Memory B cell (primary cell): Measurements from ENCODE around the gene CREB5.

Experiments
- ATAC-seq: fragments of 150-1000 bp; cut with Tn5 transposase; 2 replicates; pipeline ENCODE4 v1.10.0; 2021; ENCODE audit warnings: low read depth, mild to moderate bottlenecking, moderate library complexity
- DNase-seq, 2 donors: peaks; one replicate each; pipeline ENCODE4 v3.0.0; 2022; ENCODE audit warnings: low spot score in 2 of 2
- H3K27ac Mint-ChIP-seq: one replicate; pipeline ENCODE4 v1.8.0; 2022; ENCODE audit warnings: mild to moderate bottlenecking, moderate library complexity, mixed read lengths
- H3K27me3 Mint-ChIP-seq: one replicate; pipeline ENCODE4 v1.8.0; 2022; ENCODE audit warnings: mixed read lengths
- H3K36me3 Mint-ChIP-seq: one replicate; pipeline ENCODE4 v1.8.0; 2022; ENCODE audit warnings: mild to moderate bottlenecking, mixed read lengths
- H3K4me1 Mint-ChIP-seq: one replicate; pipeline ENCODE4 v1.8.0; 2022; ENCODE audit warnings: mixed read lengths
- H3K4me3 Mint-ChIP-seq: one replicate; pipeline ENCODE4 v1.8.0; 2022; ENCODE audit warnings: mild to moderate bottlenecking, moderate library complexity, mixed read lengths
- H3K9me3 Mint-ChIP-seq: one replicate; pipeline ENCODE4 v1.8.0; 2022; ENCODE audit warnings: mixed read lengths

CREB5 gene

DNA sequence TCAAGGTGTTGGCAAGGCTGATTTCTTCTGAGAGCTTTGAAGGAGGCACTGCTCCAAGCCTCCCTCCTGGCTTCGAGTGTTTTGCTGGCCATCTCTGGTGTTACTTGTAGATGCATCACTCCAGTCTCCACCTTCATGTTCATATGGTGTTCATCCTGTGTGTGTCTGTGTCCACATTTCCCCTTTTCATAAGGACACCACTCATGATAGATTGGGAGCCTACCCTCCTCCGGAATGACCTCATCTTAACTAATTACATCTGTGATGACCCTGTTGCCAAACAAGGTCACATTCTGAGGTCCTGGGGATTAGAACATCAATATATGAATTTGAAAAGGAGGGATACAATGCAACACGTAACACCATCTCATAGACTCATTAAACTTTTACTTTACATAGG lies 119.0 kb downstream of the CREB5 start:
- H3K27ac Mint-ChIP-seq, result no peak overlapping the region
- ATAC-seq, result no peak
- H3K9me3 Mint-ChIP-seq, result no peaks in the 10 kb centered on the region
- H3K36me3 Mint-ChIP-seq, result no peaks in the 10 kb centered on the region
- no peak for DNase-seq
- H3K4me1 Mint-ChIP-seq, result peaks cover 13% of the 10 kb centered on the region
- H3K4me3 Mint-ChIP-seq, result no peak overlapping the region
- peaks cover 2% of the 10 kb centered on the region for H3K27me3 Mint-ChIP-seq

DNA sequence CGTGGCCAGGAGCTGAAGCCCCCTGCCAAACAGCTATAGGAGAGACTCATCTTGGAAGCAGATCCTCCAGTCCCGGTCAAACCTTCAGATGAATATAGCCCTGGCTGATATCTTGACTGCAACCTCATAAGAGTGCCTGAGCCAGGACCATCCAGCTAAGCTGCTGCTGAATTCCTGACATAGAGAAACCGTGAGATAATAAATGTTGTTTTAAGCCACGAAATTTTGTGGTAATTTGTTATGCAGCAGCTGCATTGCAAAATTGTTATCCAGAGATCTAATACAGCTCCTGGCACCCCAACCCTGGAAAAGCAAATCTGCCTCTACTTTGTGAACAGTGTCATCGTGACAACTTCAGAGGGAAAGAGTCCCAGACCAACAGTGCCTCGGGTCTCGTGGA lies 119.9 kb downstream of the CREB5 start:
- Mint-ChIP-seq H3K9me3 (no peaks in the 10 kb centered on the region), H3K36me3 (no peaks in the 10 kb centered on the region), H3K27ac (no peak overlapping the region), H3K4me3 (no peak overlapping the region), H3K4me1 (peaks cover 13% of the 10 kb centered on the region), H3K27me3 (peaks cover 2% of the 10 kb centered on the region)
- no peak for ATAC-seq
- DNase-seq, result no peak

DNA sequence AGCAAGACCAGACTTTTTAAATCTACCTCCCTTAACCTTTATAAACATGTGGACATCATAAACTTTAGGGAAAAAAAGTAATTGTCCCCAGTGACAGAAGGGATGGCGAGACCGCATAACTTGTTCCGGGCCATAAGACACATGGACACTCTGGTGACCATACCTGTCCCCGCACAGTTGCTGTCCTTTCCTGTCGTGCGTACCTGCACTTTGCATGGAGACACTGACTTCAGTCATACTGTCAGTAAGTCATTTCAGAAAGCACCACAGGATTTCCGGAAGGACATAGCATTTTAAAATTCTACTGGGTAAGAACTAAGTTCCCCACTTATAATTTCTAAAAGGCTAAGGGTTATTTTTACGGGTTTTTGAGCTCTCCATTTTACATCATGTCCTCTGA lies 120.9 kb downstream of the CREB5 start:
- peak; percentile 27 for ATAC-seq
- Mint-ChIP-seq H3K4me3 (peak overlapping the region; percentile 39), H3K36me3 (no peaks in the 10 kb centered on the region)

DNA sequence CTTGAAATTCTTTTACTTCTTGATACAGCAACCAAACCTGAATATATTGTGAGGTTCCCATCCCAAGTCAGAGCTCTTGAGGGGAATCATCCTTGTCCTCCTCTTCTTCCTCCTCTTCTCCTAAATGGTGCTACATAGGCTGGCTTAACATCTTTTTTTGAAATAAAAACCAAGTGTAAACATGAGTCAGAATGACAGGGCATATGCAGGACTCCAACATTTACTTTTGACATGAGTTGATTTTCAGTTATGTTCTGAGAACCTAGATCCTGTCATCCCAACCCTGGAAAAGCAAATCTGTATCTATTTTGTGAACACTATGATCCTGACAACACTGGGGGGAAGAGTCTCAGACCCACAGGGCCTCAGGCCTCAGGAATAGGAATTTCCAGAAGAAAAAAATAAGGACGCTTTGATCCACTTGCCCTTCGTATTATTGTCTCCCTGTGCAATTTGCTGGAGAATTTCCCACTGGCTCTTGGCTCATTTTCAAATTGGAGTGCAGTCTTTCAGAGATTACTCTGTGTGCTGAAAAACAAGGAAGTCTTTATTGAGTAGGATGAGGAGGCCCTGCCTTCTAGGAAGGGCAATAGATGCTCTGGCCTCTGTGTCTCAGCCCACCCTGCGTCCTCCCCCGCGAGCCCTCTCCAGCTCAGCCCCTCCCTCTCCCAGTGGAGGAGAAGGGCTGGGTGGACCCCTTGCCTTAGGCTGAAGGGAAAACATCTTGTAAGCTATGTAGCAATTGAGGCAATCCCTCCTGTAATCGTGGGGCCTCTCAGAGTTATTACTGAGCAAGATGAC lies 121.6 kb downstream of the CREB5 start:
- no peak for ATAC-seq
- Mint-ChIP-seq H3K27ac (no peak overlapping the region), H3K36me3 (no peaks in the 10 kb centered on the region), H3K9me3 (no peaks in the 10 kb centered on the region), H3K27me3 (peaks cover 4% of the 10 kb centered on the region), H3K4me3 (no peak overlapping the region), H3K4me1 (peaks cover 13% of the 10 kb centered on the region)
- no peak for DNase-seq

More for the DNA sequence above, 120.9 kb downstream of the CREB5 start:
- no peak for DNase-seq
- H3K27ac Mint-ChIP-seq, result no peak overlapping the region
- H3K9me3 Mint-ChIP-seq, result no peaks in the 10 kb centered on the region
- peaks cover 13% of the 10 kb centered on the region for H3K4me1 Mint-ChIP-seq
- peaks cover 4% of the 10 kb centered on the region for H3K27me3 Mint-ChIP-seq

DNA sequence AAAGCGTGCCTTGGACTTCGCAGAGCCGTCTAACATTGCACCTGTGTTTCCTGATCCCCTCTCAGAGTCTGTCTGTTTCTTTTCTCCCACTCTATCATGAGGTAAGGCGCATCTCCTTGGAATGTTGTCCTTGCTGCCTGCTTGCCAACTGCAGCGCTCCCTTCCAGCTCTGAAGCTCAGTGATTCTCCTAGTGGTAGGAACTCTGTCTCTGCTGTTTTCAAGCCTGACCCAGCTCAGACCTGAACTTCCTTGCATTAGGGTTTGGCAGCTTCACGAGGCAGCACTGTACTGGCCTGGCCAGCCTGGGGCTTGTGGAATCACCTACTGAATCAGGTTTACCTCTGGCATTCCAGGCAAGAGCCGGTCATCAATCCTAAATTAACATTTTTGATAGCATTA lies 123.9 kb downstream of the CREB5 start:
- H3K4me1 Mint-ChIP-seq, result peaks cover 13% of the 10 kb centered on the region
- ATAC-seq (no peak), DNase-seq (no peak)
- no peaks in the 10 kb centered on the region for H3K9me3 Mint-ChIP-seq
- peaks cover 6% of the 10 kb centered on the region for H3K27me3 Mint-ChIP-seq
- H3K4me3 Mint-ChIP-seq, result no peak overlapping the region
- H3K27ac Mint-ChIP-seq, result no peak overlapping the region
- H3K36me3 Mint-ChIP-seq, result no peaks in the 10 kb centered on the region

DNA sequence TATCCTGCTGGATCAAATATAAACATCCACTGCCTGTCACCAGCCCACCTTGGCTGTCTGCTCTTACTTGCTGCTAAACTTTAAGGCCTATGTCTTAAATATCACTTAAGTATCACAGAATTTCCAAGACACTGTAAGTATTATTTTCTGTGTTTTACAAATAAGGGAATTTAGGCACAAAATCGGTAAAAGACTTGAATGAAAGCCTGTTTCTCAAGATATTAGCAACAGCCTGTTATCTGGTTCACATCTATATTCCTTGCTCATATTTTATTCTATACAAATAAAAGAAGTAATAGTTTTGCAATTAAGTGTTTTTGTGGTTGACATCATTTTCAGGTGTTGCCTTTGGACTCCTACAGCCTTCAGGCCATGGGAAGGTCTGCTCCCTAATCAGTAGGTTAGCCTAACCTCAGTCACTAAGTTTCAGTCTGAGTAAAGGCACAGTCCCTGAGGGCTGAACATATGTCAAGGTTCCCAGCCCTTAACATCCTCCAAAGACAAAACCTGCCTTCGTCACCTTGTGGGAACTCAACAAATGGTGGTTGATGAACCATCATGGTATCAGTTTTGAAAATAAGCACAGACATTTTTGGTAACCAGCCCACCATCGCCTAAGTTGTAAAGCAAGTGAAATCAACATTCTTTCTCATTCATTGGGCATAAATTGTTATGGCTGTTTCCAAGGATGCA lies 127.1 kb downstream of the CREB5 start:
- no peaks in the 10 kb centered on the region for H3K9me3 Mint-ChIP-seq
- H3K4me1 Mint-ChIP-seq, result peaks cover 3% of the 10 kb centered on the region
- no peak for ATAC-seq
- no peaks in the 10 kb centered on the region for H3K36me3 Mint-ChIP-seq
- peaks cover 10% of the 10 kb centered on the region for H3K27me3 Mint-ChIP-seq
- H3K27ac Mint-ChIP-seq, result no peak overlapping the region
- H3K4me3 Mint-ChIP-seq, result no peak overlapping the region
- no peak for DNase-seq

DNA sequence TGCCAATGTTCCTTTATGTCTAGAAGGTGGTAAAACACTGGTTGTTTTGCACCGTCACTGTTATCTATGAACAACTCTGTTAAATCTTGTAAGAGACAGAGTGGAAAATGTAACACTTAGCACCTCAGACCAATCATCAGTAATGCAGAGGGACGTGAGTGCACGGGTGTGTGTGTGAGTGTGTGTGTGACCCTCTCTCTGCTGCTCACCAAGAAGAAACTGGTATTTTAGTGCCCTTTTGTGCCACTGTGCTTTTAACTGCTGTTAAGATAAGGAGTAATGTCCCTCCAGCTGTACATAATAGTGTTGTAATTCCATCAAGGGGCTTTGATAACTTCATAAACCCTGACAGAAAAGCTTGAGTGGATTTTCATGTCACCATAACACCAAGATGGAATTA lies 130.1 kb downstream of the CREB5 start:
- Mint-ChIP-seq H3K9me3 (peaks cover 6% of the 10 kb centered on the region), H3K4me1 (no peaks in the 10 kb centered on the region)

DNA sequence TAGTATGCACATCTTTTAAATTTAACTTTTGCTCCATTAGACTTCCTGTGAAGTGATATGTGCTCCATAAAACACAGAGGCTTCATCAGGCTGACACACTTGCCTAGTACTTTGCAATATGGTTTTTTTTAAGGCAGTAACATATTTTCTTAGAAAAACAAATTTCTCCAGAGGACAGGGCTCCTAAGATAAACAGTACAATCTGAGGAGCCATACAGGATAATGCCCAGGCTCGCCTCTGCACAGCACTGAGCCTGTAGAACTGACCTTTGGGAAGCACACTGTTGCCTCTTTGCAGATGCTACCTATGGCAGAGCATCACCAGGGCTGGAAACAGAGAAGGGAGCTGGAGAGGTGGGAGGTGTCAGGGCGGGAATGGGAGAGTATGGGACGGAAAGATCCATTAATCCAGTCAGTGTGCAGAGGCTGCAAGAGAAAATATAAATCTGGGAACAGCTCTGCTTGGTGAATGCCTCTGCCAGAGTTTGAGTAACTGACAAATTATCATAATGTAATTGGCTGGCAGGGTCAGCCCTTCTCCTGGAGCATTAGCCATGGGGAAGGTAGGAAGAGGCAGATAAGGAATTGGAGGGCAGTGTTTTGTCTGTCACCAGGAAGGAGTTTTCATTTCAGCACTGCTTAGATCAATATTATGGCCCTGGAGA lies 132.3 kb downstream of the CREB5 start:
- peaks cover 15% of the 10 kb centered on the region for H3K27me3 Mint-ChIP-seq
- H3K4me1 Mint-ChIP-seq, result no peaks in the 10 kb centered on the region
- H3K4me3 Mint-ChIP-seq, result no peak overlapping the region
- ATAC-seq (no peak), DNase-seq (no peak)
- H3K9me3 Mint-ChIP-seq, result peaks cover 8% of the 10 kb centered on the region
- no peaks in the 10 kb centered on the region for H3K36me3 Mint-ChIP-seq
- H3K27ac Mint-ChIP-seq, result no peak overlapping the region

More for the DNA sequence above, 130.1 kb downstream of the CREB5 start:
- DNase-seq (no peak), ATAC-seq (no peak)
- H3K4me3 Mint-ChIP-seq, result no peak overlapping the region
- no peaks in the 10 kb centered on the region for H3K36me3 Mint-ChIP-seq
- peaks cover 11% of the 10 kb centered on the region for H3K27me3 Mint-ChIP-seq
- H3K27ac Mint-ChIP-seq, result no peak overlapping the region

DNA sequence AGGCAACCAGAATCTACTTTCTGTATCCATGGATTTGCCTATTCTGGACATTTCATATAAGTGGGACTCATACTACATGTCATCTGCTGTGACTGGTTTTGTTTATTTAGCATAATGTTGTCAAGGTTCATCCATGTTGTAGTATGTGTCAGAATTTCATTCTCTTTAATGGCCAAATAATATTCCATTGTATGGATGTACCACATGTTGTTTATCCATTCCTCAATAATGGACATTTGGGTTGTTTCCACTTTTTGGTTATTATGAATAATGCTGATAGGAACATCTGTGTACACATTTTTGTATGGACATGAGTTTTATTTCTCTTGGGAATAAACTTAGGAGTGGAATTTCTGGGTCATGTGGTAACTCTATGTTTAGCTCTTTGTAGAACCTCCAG lies 133.7 kb downstream of the CREB5 start:
- ATAC-seq (no peak), DNase-seq (no peak)
- H3K4me1 Mint-ChIP-seq, result no peaks in the 10 kb centered on the region
- peaks cover 8% of the 10 kb centered on the region for H3K9me3 Mint-ChIP-seq
- peaks cover 1% of the 10 kb centered on the region for H3K36me3 Mint-ChIP-seq
- no peak overlapping the region for H3K27ac Mint-ChIP-seq
- peaks cover 17% of the 10 kb centered on the region for H3K27me3 Mint-ChIP-seq
- H3K4me3 Mint-ChIP-seq, result no peak overlapping the region

DNA sequence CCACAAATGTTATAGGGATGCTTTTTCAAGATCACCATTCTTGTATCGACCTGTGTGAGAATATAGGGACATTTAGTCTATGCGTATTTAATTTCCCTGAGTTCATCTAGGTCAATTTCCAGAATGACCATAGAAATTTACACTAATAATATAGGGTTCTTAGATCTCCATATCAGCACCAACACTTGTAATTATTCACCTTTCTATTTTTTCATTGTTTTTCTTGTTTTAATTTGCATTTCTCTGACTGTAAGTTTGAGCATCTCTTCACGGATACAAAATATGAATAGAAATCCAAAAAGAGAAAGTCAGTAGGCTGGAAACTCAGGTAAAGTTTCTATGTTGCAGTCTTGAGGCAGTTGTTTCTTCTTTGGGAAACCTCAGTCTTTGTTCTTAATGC lies 134.8 kb downstream of the CREB5 start:
- Mint-ChIP-seq H3K4me3 (no peak overlapping the region), H3K9me3 (peaks cover 8% of the 10 kb centered on the region), H3K27ac (no peak overlapping the region), H3K27me3 (peaks cover 17% of the 10 kb centered on the region), H3K36me3 (peaks cover 1% of the 10 kb centered on the region), H3K4me1 (no peaks in the 10 kb centered on the region)
- DNase-seq, result no peak
- no peak for ATAC-seq

DNA sequence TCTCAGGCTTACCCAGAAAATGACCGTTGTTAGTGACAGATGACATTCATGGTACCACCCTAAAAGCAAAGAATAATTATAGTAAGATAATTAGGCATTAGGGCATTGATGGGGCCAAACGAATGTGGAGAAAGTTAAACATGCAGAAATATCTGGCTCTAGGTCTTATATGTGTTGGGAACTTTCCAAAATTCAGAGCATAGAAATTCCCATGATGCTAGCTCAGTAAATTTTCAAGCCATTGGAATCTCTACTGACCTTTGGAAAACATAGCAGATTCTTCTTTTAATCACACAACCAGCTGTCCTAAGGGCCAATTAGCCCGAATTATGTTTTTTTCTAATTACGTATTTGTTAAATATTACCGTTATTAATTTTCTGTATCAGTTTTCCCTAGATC lies 136.1 kb downstream of the CREB5 start:
- Mint-ChIP-seq H3K4me3 (no peak overlapping the region), H3K36me3 (peaks cover 1% of the 10 kb centered on the region), H3K27ac (no peak overlapping the region), H3K27me3 (peaks cover 16% of the 10 kb centered on the region), H3K4me1 (no peaks in the 10 kb centered on the region), H3K9me3 (peaks cover 8% of the 10 kb centered on the region)
- ATAC-seq, result no peak
- DNase-seq, result no peak

DNA sequence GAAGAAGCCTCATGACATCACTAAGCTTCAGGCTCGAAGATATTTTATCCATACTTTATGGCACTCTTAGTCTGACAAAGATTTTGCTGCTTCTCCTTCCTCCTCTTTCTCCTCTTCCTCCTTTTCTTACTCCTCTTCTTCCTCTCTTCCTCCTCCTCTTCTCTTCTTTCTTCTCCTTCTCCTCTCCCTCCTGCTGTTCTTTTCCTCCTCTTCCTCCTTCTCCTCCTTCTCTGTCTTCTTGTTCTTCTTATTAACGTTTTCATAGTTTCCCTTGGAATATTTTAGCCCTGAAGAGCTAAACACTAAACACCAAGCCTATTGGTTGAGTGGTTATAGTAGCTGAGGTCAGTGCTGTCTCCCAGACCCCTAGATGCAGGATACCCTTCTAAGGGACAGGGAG lies 137.7 kb downstream of the CREB5 start:
- Mint-ChIP-seq H3K4me1 (no peaks in the 10 kb centered on the region), H3K36me3 (peaks cover 1% of the 10 kb centered on the region), H3K27me3 (peaks cover 17% of the 10 kb centered on the region), H3K9me3 (peaks cover 8% of the 10 kb centered on the region), H3K4me3 (no peak overlapping the region), H3K27ac (no peak overlapping the region)
- DNase-seq, result no peak
- ATAC-seq, result no peak

DNA sequence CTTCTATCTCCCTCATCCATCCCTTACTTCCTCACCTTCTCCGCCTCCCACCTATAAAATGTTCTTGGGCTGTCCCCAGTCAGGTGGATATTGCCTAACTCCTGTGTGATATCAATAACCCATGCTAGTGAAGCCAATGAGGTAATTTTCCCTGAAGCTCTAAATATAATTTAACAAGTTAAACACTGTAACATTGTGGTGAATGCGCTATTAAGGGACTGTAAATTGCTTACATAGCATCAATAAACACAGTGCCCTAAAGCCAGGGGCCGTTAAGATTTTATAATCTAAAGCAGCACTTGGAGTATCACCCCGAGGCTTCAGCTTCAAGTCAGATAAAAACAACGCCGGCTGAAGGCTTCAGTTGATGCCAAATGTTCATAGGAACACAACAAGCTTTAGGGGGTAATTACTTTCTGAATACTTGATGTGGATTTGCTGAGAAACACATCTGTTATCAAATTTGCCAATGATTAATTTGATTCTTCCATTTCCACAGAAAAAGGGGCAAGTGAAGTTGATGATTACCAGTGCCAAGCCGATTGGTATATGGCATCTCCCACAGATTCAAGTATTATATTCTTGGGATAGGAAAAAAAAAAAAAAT lies 138.4 kb downstream of the CREB5 start:
- Mint-ChIP-seq H3K27me3 (peaks cover 16% of the 10 kb centered on the region), H3K36me3 (peaks cover 1% of the 10 kb centered on the region), H3K9me3 (peaks cover 8% of the 10 kb centered on the region), H3K27ac (no peak overlapping the region), H3K4me3 (no peak overlapping the region), H3K4me1 (no peaks in the 10 kb centered on the region)
- no peak for ATAC-seq
- DNase-seq, result no peak

DNA sequence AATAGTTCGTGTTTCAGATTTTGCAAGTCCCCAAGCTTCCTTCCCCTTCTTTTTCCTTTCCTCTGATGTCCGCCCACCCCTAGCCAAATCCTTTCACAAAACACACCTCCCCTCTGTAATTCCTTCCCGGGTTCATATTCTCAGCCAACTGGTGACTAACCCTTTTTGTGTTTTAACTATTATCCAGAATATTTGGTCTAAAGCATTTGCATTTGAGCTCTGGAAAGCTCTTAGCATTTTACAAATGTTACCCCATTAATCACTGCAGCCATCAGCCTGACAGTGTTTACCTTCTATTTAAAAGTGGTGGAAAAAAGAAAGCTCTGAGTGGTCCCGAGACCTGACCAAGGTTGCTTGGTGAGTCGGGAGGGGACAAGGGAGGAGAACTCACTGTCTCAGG lies 139.0 kb downstream of the CREB5 start:
- no peaks in the 10 kb centered on the region for H3K4me1 Mint-ChIP-seq
- ATAC-seq (no peak), DNase-seq (no peak)
- no peak overlapping the region for H3K27ac Mint-ChIP-seq
- H3K4me3 Mint-ChIP-seq, result no peak overlapping the region
- peaks cover 15% of the 10 kb centered on the region for H3K27me3 Mint-ChIP-seq
- peaks cover 1% of the 10 kb centered on the region for H3K36me3 Mint-ChIP-seq
- peaks cover 5% of the 10 kb centered on the region for H3K9me3 Mint-ChIP-seq
